HEK293T (cell line): ENCODE data around the gene WDPCP.

ENCODE experiments used
- CTCF ChIA-PET: fragments of 350-600 bp; formaldehyde crosslinking; extraction: SDS; loops from one replicate; lab custom pipeline; 2021; ENCODE audit warnings: antibody characterized with exemption, inconsistent platforms; lab: Yijun Ruan, JAX
- POLR2A ChIA-PET: fragments of 350-600 bp; formaldehyde crosslinking; extraction: SDS; loops from one replicate; lab custom pipeline; 2020; ENCODE audit warnings: antibody characterized with exemption, inconsistent platforms; lab: Yijun Ruan, JAX
- DNase-seq: peaks from one replicate; pipeline ENCODE4 v3.0.0; 2012; ENCODE audit warnings: mixed read lengths; ENCODE audit errors: extremely low spot score
- ARNT ChIP-seq: fragments of 450-650 bp; IDR thresholded peaks from 2 replicates; pipeline ENCODE4 v1.6.1; 2017; ENCODE audit warnings: mild to moderate bottlenecking
- BHLHE40 ChIP-seq: fragments of 450-650 bp; IDR thresholded peaks from 2 replicates; pipeline ENCODE4 v1.6.1; 2016; ENCODE audit warnings: mild to moderate bottlenecking, moderate library complexity, borderline replicate concordance
- CTBP1 ChIP-seq: fragments of 450-650 bp; IDR thresholded peaks from 2 replicates; pipeline ENCODE4 v1.6.1; 2016; ENCODE audit warnings: borderline replicate concordance
- ELF4 ChIP-seq: fragments of 450-650 bp; IDR thresholded peaks from 2 replicates; pipeline ENCODE4 v1.6.1; 2017; ENCODE audit warnings: antibody characterized with exemption
- FOXA1 ChIP-seq: fragments of 450-650 bp; IDR thresholded peaks from 2 replicates; pipeline ENCODE4 v1.6.1; 2016; ENCODE audit warnings: mild to moderate bottlenecking
- FOXK2 ChIP-seq: fragments of 450-650 bp; IDR thresholded peaks from 2 replicates; pipeline ENCODE4 v1.6.1; 2016; ENCODE audit warnings: mild to moderate bottlenecking
- FOXM1 ChIP-seq: fragments of 450-650 bp; IDR thresholded peaks from 2 replicates; pipeline ENCODE4 v1.6.1; 2017; ENCODE audit warnings: mild to moderate bottlenecking, borderline replicate concordance
- HDGF ChIP-seq: fragments of 450-650 bp; IDR thresholded peaks from 2 replicates; pipeline ENCODE4 v1.6.1; 2017; ENCODE audit warnings: antibody characterized with exemption, borderline replicate concordance
- L3MBTL2 ChIP-seq: fragments of 450-650 bp; conservative IDR thresholded peaks from 2 replicates; pipeline ENCODE4 v1.6.1; 2016; ENCODE audit warnings: mild to moderate bottlenecking
- NFRKB ChIP-seq: fragments of 450-650 bp; IDR thresholded peaks from 2 replicates; pipeline ENCODE4 v1.6.1; 2016; ENCODE audit warnings: mild to moderate bottlenecking, moderate library complexity
- SP1 ChIP-seq: fragments of 450-650 bp; IDR thresholded peaks from 2 replicates; pipeline ENCODE4 v1.6.1; 2017
- SUZ12 ChIP-seq: fragments of 450-650 bp; IDR thresholded peaks from 2 replicates; pipeline ENCODE4 v1.6.1; 2016; ENCODE audit warnings: mild to moderate bottlenecking
- TARDBP ChIP-seq: fragments of 450-650 bp; IDR thresholded peaks from 2 replicates; pipeline ENCODE4 v1.6.1; 2016
- ZNF384 ChIP-seq: fragments of 450-650 bp; IDR thresholded peaks from 2 replicates; pipeline ENCODE4 v1.6.1; 2016
- TF ChIP-seq, protein P1 (sequence below): fragments of 450-650 bp; IDR thresholded peaks from 2 replicates; pipeline ENCODE4 v1.6.1; 2016

WDPCP gene

DNA sequence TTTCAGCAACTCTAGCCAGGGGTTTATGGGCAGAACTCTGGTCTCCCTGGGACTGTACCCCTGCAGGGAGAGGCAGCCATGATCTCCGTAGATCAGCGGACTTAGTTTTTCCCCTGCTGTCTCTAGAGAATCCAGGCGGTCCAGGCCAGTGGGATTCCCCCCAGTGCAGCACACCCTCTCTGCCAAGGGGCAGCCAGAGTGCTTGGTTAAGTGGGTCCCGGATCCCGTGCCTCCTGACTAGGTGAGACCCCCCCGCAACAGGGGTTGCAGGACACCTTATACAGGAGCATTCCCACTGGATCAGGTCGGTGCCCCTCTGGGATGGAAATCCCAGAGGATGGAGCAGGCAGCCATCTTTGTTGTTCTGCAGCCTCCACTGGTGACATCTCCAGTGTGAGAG is 33.0 kb downstream of the WDPCP start:
- POLR2A ChIA-PET: no interaction called here
- CTCF ChIA-PET: no interaction called here
- TF ChIP-seq NFRKB: no peak
- no peak for TF ChIP-seq ZNF384
- no peak for TF ChIP-seq TARDBP
- no peak for TF ChIP-seq ELF4
- no peak for DNase-seq

DNA sequence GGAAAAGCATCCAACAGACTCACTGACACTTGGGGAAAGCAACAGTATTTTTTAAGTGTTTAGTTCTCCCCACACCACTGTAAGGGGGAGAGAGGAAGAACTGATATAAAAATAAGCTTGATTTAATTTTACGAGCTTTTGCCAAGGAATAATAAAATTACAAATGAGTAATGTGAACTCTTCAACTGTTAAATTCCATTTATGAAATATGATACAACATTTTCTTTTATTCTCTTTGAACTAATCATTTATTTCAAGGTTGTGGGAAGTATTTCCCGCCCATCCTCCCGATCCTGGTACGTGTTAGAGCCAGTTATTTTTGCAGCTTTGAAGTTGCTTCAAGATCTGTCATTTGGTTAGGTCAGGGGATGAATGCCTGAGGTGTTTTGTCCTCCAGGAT is 35.2 kb downstream of the WDPCP start:
- no peak for TF ChIP-seq SP1
- no peak for TF ChIP-seq L3MBTL2
- no peak for TF ChIP-seq ELF4
- TF ChIP-seq SUZ12: no peak
- no peak for TF ChIP-seq ARNT
- TF ChIP-seq TARDBP: no peak
- TF ChIP-seq FOXA1: no peak
- no peak for DNase-seq
- ChIA-PET POLR2A (no interaction called here), CTCF (no interaction called here)

DNA sequence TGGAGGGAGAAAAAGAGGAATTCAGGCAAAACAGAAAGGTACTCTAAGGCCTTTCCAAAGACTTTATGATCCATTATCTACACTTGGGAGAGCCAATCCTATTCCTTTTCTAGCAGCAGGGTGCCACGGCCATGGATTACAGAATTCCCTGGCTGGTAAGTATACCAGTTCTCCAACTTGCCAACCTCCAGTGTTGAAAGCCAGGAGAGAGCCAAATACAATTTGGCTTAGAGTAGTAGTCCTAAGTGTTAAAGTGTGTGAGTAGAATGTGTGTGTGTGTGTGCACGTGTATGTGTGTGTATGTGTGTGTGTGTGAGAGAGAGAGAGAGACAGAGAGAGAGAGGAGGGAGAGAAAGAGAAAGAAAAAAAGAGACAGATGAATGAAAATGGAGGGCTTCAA is 43.3 kb downstream of the WDPCP start:
- no peak for DNase-seq
- ChIA-PET POLR2A (no interaction called here), CTCF (no interaction called here)
- TF ChIP-seq L3MBTL2 (no peak), ELF4 (no peak), TARDBP (no peak), NFRKB (no peak), FOXK2 (no peak), BHLHE40 (no peak)
- TF ChIP-seq, protein P1, sequence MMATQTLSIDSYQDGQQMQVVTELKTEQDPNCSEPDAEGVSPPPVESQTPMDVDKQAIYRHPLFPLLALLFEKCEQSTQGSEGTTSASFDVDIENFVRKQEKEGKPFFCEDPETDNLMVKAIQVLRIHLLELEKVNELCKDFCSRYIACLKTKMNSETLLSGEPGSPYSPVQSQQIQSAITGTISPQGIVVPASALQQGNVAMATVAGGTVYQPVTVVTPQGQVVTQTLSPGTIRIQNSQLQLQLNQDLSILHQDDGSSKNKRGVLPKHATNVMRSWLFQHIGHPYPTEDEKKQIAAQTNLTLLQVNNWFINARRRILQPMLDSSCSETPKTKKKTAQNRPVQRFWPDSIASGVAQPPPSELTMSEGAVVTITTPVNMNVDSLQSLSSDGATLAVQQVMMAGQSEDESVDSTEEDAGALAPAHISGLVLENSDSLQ: no peak

DNA sequence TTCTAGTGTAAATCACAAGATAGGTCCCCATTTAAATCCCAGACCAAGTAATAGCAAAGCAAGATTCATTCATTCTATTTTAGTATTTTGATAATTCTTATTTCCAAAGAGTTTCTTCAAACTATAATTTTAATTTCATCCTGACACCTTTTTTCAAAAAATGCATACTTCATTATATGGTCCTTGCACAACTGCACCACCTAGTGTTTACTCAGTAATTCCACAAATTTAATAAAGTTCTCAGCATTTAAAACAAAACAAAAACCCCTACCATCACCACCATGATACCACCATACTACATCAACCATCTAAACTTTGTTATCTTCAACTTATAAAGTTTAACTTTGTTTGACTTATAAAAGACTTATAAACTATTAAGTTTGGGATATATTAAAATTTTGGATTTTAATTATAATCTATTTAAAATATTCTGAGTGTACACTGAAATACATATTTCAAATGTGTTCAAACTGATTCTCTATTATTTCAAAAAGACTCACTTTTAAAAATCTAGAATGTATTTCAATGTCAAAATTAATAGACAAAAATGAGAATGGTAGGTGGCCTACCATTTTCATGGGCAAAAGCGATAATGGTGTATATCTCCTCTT is 44.2 kb downstream of the WDPCP start:
- ChIA-PET POLR2A (no interaction called here), CTCF (no interaction called here)
- no peak for TF ChIP-seq BHLHE40
- TF ChIP-seq HDGF: no peak
- TF ChIP-seq FOXM1: 0 out of 2 replicates have a peak, but pooled peaks have one; percentile 12
- TF ChIP-seq ARNT: no peak
- no peak for DNase-seq

DNA sequence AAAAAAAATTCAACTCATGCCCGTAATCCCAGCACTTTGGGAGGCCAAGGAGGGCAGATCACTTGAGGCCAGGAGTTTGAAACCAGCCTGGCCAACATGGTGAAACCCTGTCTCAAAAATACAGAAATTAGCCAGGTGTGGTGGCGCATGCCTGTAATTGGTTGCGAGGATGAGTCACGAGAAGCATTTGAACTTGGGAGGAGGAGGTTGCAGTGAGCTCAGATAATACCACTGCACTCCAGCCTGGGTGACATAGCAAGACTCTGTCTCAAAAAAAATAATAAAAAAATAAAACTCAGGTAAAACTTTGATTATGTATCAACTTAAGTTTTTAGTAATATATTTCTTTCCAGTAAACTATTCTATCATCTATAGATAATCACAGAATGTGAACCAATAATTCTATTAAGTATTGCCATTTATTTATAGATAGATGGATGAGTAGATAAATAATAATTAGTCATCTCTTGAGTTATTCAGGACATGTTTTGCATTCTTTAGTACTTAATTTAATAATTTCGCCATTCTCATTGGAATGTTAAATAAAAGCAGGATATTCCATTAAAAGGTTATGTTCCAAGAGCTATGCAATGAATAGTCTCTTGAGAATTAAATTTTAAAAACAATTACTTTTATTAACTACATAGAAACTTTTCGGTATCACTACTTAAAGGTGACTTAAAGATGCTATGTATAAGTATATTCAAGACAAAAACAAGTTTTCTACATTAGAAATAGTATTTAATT is 48.7 kb downstream of the WDPCP start:
- TF ChIP-seq FOXM1 (no peak), ZNF384 (no peak), SP1 (no peak), L3MBTL2 (no peak)
- no peak for DNase-seq
- POLR2A ChIA-PET: interaction anchor here (1.0 kb wide), 1 partner anchor 49 kb away, joined by 3 read pairs; the partner anchor contains the start of gene MDH1

DNA sequence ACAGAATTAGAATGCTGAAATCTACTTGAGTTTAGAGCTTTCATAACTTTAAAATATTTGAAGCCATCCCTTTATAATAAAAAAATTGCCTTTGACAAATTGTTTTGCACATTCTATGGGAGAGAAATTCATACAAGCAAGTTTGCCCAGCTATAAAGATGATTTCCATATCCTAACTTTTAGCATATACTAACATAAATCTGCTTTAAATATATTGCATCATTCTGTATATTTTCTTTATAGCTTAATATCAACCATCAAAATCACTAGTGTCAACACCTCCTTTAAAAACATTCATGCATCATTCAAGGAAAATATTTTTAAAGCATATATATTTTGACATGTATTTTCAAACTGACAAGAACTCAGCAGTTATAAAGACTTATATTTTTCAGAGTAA is 49.9 kb downstream of the WDPCP start:
- ChIA-PET CTCF (no interaction called here), POLR2A (no interaction called here)
- TF ChIP-seq CTBP1: no peak
- TF ChIP-seq BHLHE40: no peak
- TF ChIP-seq SUZ12: no peak
- TF ChIP-seq L3MBTL2: no peak
- TF ChIP-seq, protein P1: no peak
- no peak for TF ChIP-seq HDGF
- no peak for TF ChIP-seq ARNT
- no peak for DNase-seq

More for the DNA sequence above, 48.7 kb downstream of the WDPCP start:
- CTCF ChIA-PET: no interaction called here

DNA sequence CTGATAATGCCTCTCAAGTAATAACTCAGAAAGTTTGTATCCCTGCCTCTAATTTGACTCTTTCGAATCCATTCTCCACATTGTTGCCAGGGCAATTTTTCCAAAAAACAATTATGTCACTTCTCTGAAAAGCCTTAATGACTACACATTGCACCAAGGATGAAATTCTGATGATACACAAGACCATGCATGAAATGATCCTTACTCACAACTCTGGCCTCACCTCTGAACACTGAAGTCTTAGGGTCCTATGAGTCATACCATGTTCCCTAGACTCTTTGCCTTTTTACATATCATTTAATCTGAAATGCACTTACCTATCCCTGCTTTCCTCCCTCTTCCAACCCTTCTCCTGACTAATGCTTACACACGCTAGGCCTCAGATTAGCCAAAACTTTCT is 51.0 kb downstream of the WDPCP start:
- no peak for DNase-seq
- no peak for TF ChIP-seq NFRKB
- TF ChIP-seq ZNF384: no peak
- TF ChIP-seq FOXA1: no peak
- ChIA-PET POLR2A (no interaction called here), CTCF (no interaction called here)

DNA sequence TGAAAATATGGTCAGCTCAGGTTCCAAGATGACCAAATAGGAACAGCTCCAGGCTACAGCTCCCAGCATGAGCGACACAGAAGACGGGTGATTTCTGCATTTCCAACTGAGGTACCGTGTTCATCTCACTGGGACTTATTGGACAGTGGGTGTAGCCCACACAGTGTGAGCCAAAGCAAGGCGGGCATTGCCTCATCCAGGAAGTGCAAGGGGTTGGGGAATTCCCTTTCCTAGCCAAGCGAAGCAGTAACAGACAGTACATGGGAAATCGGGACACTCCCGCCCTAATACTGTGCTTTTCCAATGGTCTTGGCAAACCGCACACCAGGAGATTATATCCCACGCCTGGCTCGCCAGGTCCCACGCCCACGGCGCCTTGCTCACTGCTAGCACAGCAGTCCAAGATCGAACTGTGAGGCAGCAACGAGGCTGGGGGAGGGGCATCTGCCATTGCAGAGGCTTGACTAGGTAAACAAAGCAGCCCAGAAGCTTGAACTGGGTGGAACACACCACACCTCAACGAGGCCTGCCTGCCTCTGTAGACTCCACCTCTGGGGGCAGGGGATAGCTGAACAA is 57.5 kb downstream of the WDPCP start:
- no peak for DNase-seq
- ChIA-PET CTCF (no interaction called here), POLR2A (no interaction called here)
- no peak for TF ChIP-seq ZNF384
